Activated naive CD8-positive, alpha-beta T cell treated with anti-CD3 and anti-CD28 coated beads, Interleukin-2, amount 10 ng/mL, durations not matched to agents 7 days and 5 days (primary cell): ENCODE data around the gene RCC2. TPM values are rescaled to one million over a fixed set of nuclear protein-coding genes. Genes with fewer than 3 reads are reported as not detected.

Experiments used
- ATAC-seq: fragments of 150-1000 bp; cut with Tn5 transposase; one replicate; pipeline ENCODE4 v1.10.0; 2021; ENCODE audit warnings: low read depth, moderate library complexity
- POLR2A ChIA-PET: fragments of 350-600 bp; sonication (Branson Sonifier 250); formaldehyde crosslinking; loops from one replicate; lab custom pipeline; 2021; ENCODE audit warnings: antibody characterized with exemption; lab: Charles Lee
- DNase-seq: peaks from one replicate; pipeline ENCODE4 v3.0.0; 2021
- H3K27ac Mint-ChIP-seq: one replicate; pipeline ENCODE4 v1.8.0; 2022; ENCODE audit warnings: mild to moderate bottlenecking, mixed read lengths
- H3K27me3 Mint-ChIP-seq: one replicate; pipeline ENCODE4 v1.8.0; 2022; ENCODE audit warnings: mild to moderate bottlenecking, moderate library complexity, mixed read lengths
- H3K36me3 Mint-ChIP-seq: one replicate; pipeline ENCODE4 v1.8.0; 2021; ENCODE audit warnings: mild to moderate bottlenecking, mixed read lengths
- H3K4me1 Mint-ChIP-seq: one replicate; pipeline ENCODE4 v1.8.0; 2021; ENCODE audit warnings: mixed read lengths
- H3K4me3 Mint-ChIP-seq: one replicate; pipeline ENCODE4 v1.8.0; 2022; ENCODE audit warnings: mild to moderate bottlenecking, moderate library complexity, mixed read lengths
- H3K9me3 Mint-ChIP-seq: one replicate; pipeline ENCODE4 v1.8.0; 2021; ENCODE audit warnings: mixed read lengths
- total RNA-seq, 2 experiments: library from RNA; stranded (reverse); gene quantifications; one replicate each; pipeline ENCODE4 v1.2.3, GENCODE V29; 2021

RCC2 gene
- total RNA-seq, 2 experiments from 2014 or later = 106 to 113 TPM

- no peaks in the 10 kb centered on the region for H3K4me1 Mint-ChIP-seq
- H3K27ac Mint-ChIP-seq = no peak overlapping the region
- DNase-seq = no peak
- no peaks in the 10 kb centered on the region for H3K9me3 Mint-ChIP-seq
- no peaks in the 10 kb centered on the region for H3K36me3 Mint-ChIP-seq
- no peak for ATAC-seq
- no peak overlapping the region for H3K4me3 Mint-ChIP-seq
- H3K27me3 Mint-ChIP-seq = peaks cover 8% of the 10 kb centered on the region
- POLR2A ChIA-PET = no interaction called here
These were observed 66.5 kb downstream of the RCC2 start for GRCh38 chr1:17372955-17373354.

GRCh38 chr1:17371896-17372295, 67.6 kb downstream of the RCC2 start, which contains the start of gene PADI6:
Gene PADI6 (plus strand): TSS chr1:17372196. CDS start chr1:17372246, 50 bp downstream.
- no peak within 1 kb of the TSS for H3K4me3 Mint-ChIP-seq
- H3K9me3 Mint-ChIP-seq = no peaks in the 10 kb centered on the region
- ATAC-seq (no peak), DNase-seq (no peak)
- H3K4me1 Mint-ChIP-seq = no peaks in the 10 kb centered on the region
- POLR2A ChIA-PET = interaction anchor here (1.6 kb wide), 1 partner anchor 16 kb away, joined by 3 read pairs; no protein-coding TSS in a partner anchor
- no peaks in the 10 kb centered on the region for H3K36me3 Mint-ChIP-seq
- peaks cover 4% of the 10 kb centered on the region for H3K27me3 Mint-ChIP-seq
- no peak within 1 kb of the TSS for H3K27ac Mint-ChIP-seq

- DNase-seq = no peak
- no peaks in the 10 kb centered on the region for H3K36me3 Mint-ChIP-seq
- no peaks in the 10 kb centered on the region for H3K9me3 Mint-ChIP-seq
- ATAC-seq = no peak
- H3K27me3 Mint-ChIP-seq = peaks cover 6% of the 10 kb centered on the region
- no peak overlapping the region for H3K4me3 Mint-ChIP-seq
- H3K27ac Mint-ChIP-seq = no peak overlapping the region
- POLR2A ChIA-PET = no interaction called here
- no peaks in the 10 kb centered on the region for H3K4me1 Mint-ChIP-seq
These were observed 68.9 kb downstream of the RCC2 start for GRCh38 chr1:17370618-17371017.

GRCh38 chr1:17369466-17369865, 70.0 kb downstream of the RCC2 start:
- Mint-ChIP-seq H3K4me1 (no peaks in the 10 kb centered on the region), H3K27ac (no peak overlapping the region), H3K36me3 (no peaks in the 10 kb centered on the region), H3K9me3 (no peaks in the 10 kb centered on the region), H3K4me3 (no peak overlapping the region), H3K27me3 (peaks cover 10% of the 10 kb centered on the region)
- DNase-seq = no peak
- ATAC-seq = no peak
- POLR2A ChIA-PET = no interaction called here

GRCh38 chr1:17365293-17365692, 74.2 kb downstream of the RCC2 start:
- no peaks in the 10 kb centered on the region for H3K9me3 Mint-ChIP-seq
- H3K4me3 Mint-ChIP-seq = no peak overlapping the region
- no peak overlapping the region for H3K27ac Mint-ChIP-seq
- no peak for ATAC-seq
- H3K4me1 Mint-ChIP-seq = no peaks in the 10 kb centered on the region
- no peak for DNase-seq
- POLR2A ChIA-PET = no interaction called here
- H3K27me3 Mint-ChIP-seq = peaks cover 14% of the 10 kb centered on the region
- H3K36me3 Mint-ChIP-seq = peaks cover 4% of the 10 kb centered on the region

- Mint-ChIP-seq H3K36me3 (peaks cover 8% of the 10 kb centered on the region), H3K27me3 (peaks cover 14% of the 10 kb centered on the region), H3K4me3 (no peak overlapping the region), H3K4me1 (no peaks in the 10 kb centered on the region), H3K9me3 (no peaks in the 10 kb centered on the region), H3K27ac (no peak overlapping the region)
- POLR2A ChIA-PET = no interaction called here
- no peak for ATAC-seq
- no peak for DNase-seq
These were observed 75.7 kb downstream of the RCC2 start for GRCh38 chr1:17363771-17364170.

- Mint-ChIP-seq H3K9me3 (no peaks in the 10 kb centered on the region), H3K4me3 (no peak overlapping the region), H3K4me1 (no peaks in the 10 kb centered on the region), H3K27me3 (peaks cover 11% of the 10 kb centered on the region), H3K36me3 (peaks cover 10% of the 10 kb centered on the region), H3K27ac (no peak overlapping the region)
- ATAC-seq (no peak), DNase-seq (no peak)
- POLR2A ChIA-PET = no interaction called here
These were observed 76.1 kb downstream of the RCC2 start for GRCh38 chr1:17363351-17363750.

GRCh38 chr1:17361687-17362086, 77.8 kb downstream of the RCC2 start:
- POLR2A ChIA-PET = no interaction called here
- peaks cover 11% of the 10 kb centered on the region for H3K27me3 Mint-ChIP-seq
- H3K4me1 Mint-ChIP-seq = peaks cover 2% of the 10 kb centered on the region
- no peak overlapping the region for H3K27ac Mint-ChIP-seq
- no peaks in the 10 kb centered on the region for H3K9me3 Mint-ChIP-seq
- ATAC-seq (no peak), DNase-seq (no peak)
- H3K36me3 Mint-ChIP-seq = peaks cover 12% of the 10 kb centered on the region
- H3K4me3 Mint-ChIP-seq = no peak overlapping the region

GRCh38 chr1:17360272-17360956, 79.1 kb downstream of the RCC2 start:
- H3K4me1 Mint-ChIP-seq = peaks cover 11% of the 10 kb centered on the region
- POLR2A ChIA-PET = no interaction called here
- peaks cover 6% of the 10 kb centered on the region for H3K27me3 Mint-ChIP-seq
- no peaks in the 10 kb centered on the region for H3K9me3 Mint-ChIP-seq
- no peak overlapping the region for H3K4me3 Mint-ChIP-seq
- DNase-seq (no peak), ATAC-seq (no peak)
- H3K27ac Mint-ChIP-seq = no peak overlapping the region
- H3K36me3 Mint-ChIP-seq = peaks cover 12% of the 10 kb centered on the region

- POLR2A ChIA-PET = interaction anchor here (0.6 kb wide), 1 partner anchor 654 kb away, joined by 6 read pairs; no protein-coding TSS in a partner anchor
- DNase-seq = no peak
- Mint-ChIP-seq H3K27me3 (peaks cover 4% of the 10 kb centered on the region), H3K4me3 (no peak overlapping the region), H3K36me3 (peaks cover 12% of the 10 kb centered on the region), H3K27ac (no peak overlapping the region), H3K9me3 (no peaks in the 10 kb centered on the region), H3K4me1 (peaks cover 12% of the 10 kb centered on the region)
- no peak for ATAC-seq
These were observed 79.7 kb downstream of the RCC2 start for GRCh38 chr1:17359808-17360207.

GRCh38 chr1:17359031-17359430, 80.4 kb downstream of the RCC2 start:
- Mint-ChIP-seq H3K9me3 (no peaks in the 10 kb centered on the region), H3K27ac (no peak overlapping the region), H3K36me3 (peaks cover 12% of the 10 kb centered on the region), H3K4me1 (peaks cover 12% of the 10 kb centered on the region), H3K27me3 (peaks cover 4% of the 10 kb centered on the region), H3K4me3 (no peak overlapping the region)
- POLR2A ChIA-PET = no interaction called here
- ATAC-seq = no peak
- DNase-seq = no peak

- H3K9me3 Mint-ChIP-seq = no peaks in the 10 kb centered on the region
- ATAC-seq (no peak), DNase-seq (no peak)
- H3K27me3 Mint-ChIP-seq = no peaks in the 10 kb centered on the region
- POLR2A ChIA-PET = no interaction called here
- no peak overlapping the region for H3K27ac Mint-ChIP-seq
- no peak overlapping the region for H3K4me3 Mint-ChIP-seq
- H3K36me3 Mint-ChIP-seq = peaks cover 11% of the 10 kb centered on the region
- peaks cover 12% of the 10 kb centered on the region for H3K4me1 Mint-ChIP-seq
These were observed 80.9 kb downstream of the RCC2 start for GRCh38 chr1:17358557-17358956.
